ENCODE measurements around the gene LEF1. TPM values are rescaled to one million over a fixed set of nuclear protein-coding genes. Genes with fewer than 3 reads are reported as not detected.
A peak's percentile ranks its signal among the peaks of the same experiment; 100 is the strongest.
"Not testable (repeated sequence)": the region's sequence is repeated elsewhere in the genome, so short reads cannot be mapped to it uniquely, and the experiment has no call there.

The LEF1 gene
- total RNA-seq, 4 donors from 2014 or later: 0.42 to 3.6 (median 1.9) TPM

DNA sequence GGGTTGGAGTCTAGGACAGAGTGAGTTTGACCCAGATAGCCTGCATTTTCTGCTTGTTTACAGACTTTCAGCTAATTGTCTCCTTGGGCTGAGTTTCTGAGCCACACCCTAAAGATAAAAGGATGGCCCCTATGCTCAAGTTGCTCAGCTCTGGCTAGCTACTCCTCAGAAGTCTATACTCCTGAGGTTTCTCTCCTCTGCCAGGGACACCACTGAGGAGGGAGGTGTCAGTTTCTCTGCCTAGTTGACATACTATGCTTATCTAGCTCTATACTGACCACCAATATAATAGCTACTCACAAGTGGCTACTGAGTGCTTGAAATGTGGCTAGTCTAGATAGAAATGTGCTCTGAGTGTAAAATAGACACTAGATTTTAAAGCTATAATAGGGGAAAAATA lies 155.4 kb downstream of the LEF1 start:
- no peak overlapping the region for H3K4me3 ChIP-seq
- DNase-seq (ENCODE audit: extremely low spot score): no peak
- peaks cover 9 to 24% (median 19%) of the 10 kb centered on the region in 4 donors for H3K4me1 ChIP-seq
- H3K27me3 ChIP-seq: no peaks in the 10 kb centered on the region
- intact Hi-C loops (cut with DNase I): no loop called here
- H3K27ac ChIP-seq (replicated peaks in 1 of 4): no peak overlapping the region
- peaks cover 28 to 76% (median 46%) of the 10 kb centered on the region in 4 donors for H3K36me3 ChIP-seq
- H3K9me3 ChIP-seq: no peaks in the 10 kb centered on the region
- TF ChIP-seq POLR2AphosphoS5 (IDR thresholded peaks at IDR 0.05) (no peak), POLR2A (IDR thresholded peaks at IDR 0.05; ENCODE audit: low read depth) (no peak), EP300 (IDR thresholded peaks at IDR 0.05) (no peak), CTCF (IDR thresholded peaks at IDR 0.05) (no peak)

DNA sequence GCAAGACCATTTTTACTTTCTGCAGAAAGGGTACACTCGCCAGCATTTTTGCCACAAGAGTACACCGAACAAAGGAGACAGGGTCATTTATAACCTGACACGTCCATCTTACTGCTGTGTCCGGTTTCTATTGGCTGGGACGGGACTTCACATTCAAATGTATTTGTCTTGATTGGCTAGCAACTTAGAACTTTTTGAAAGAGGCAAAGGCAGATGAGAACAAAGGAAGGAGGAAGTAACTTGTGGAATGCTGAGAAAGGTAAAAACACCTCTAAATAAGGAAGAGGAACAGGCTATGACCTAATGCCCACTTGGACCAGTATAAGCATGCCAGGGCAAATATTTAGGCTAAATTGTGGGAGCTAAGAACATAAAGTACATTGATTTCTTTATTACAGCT lies 156.3 kb downstream of the LEF1 start:
- intact Hi-C loops (cut with DNase I); H3K27me3 ChIP-seq; H3K9me3 ChIP-seq; H3K4me3 ChIP-seq; H3K27ac ChIP-seq (replicated peaks in 1 of 4); DNase-seq (ENCODE audit: extremely low spot score): not testable (repeated sequence)
- WGBS: 91% methylated on average over 5 of the region's 5 CpGs
- H3K36me3 ChIP-seq: peaks cover 28 to 69% (median 43%) of the 10 kb centered on the region in 4 donors
- peaks cover 9 to 29% (median 20%) of the 10 kb centered on the region in 4 donors for H3K4me1 ChIP-seq

DNA sequence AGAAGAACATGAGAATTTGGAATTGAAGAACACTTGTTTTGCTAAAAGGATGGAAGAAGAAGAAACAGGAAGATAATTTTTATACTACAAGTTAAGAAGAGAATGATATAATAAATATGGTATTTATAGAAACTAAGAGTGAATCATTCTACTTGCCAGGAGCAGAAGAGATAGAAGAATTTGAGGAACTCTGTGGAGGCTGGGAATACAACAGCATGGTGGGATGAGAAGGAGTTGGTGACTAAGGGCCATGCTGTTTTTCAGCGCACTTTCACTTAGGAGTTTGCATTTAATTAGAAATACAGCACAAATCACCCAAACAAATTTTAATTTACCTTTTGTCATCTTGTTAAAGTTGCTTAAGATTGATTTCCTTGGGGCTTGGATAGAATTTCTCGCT lies 158.6 kb downstream of the LEF1 start:
- no peak for TF ChIP-seq EP300 (IDR thresholded peaks at IDR 0.05)
- TF ChIP-seq POLR2AphosphoS5 (IDR thresholded peaks at IDR 0.05): no peak
- TF ChIP-seq CTCF (IDR thresholded peaks at IDR 0.05): no peak
- no peak for TF ChIP-seq POLR2A (IDR thresholded peaks at IDR 0.05; ENCODE audit: low read depth)
- peaks cover 10 to 47% (median 23%) of the 10 kb centered on the region in 4 donors for H3K36me3 ChIP-seq
- no peak for DNase-seq (ENCODE audit: extremely low spot score)
- no peak overlapping the region for H3K27ac ChIP-seq (replicated peaks in 1 of 4)
- intact Hi-C loops (cut with DNase I): no loop called here
- no peaks in the 10 kb centered on the region for H3K9me3 ChIP-seq
- no peak overlapping the region for H3K4me3 ChIP-seq
- no peaks in the 10 kb centered on the region for H3K27me3 ChIP-seq
- H3K4me1 ChIP-seq: peaks cover 17 to 38% (median 21%) of the 10 kb centered on the region in 4 donors
- WGBS: 91% methylated on average over 2 of the region's 2 CpGs

- 93% methylated on average over 2 of the region's 2 CpGs for WGBS
- DNase-seq (ENCODE audit: extremely low spot score): no peak
- intact Hi-C loops (cut with DNase I): no loop called here
- H3K4me1 ChIP-seq: peaks cover 28 to 48% (median 33%) of the 10 kb centered on the region in 4 donors
- H3K36me3 ChIP-seq: peaks cover 10 to 33% (median 12%) of the 10 kb centered on the region in 4 donors
- no peak overlapping the region for H3K4me3 ChIP-seq
- TF ChIP-seq CTCF (IDR thresholded peaks at IDR 0.05) (no peak), POLR2AphosphoS5 (IDR thresholded peaks at IDR 0.05) (no peak), POLR2A (IDR thresholded peaks at IDR 0.05; ENCODE audit: low read depth) (no peak), EP300 (IDR thresholded peaks at IDR 0.05) (no peak)
- no peaks in the 10 kb centered on the region for H3K27me3 ChIP-seq
- no peak overlapping the region for H3K27ac ChIP-seq (replicated peaks in 1 of 4)
- no peaks in the 10 kb centered on the region for H3K9me3 ChIP-seq
Observed at GRCh38 chr4:108008721-108009120, 160.0 kb downstream of the LEF1 start.

GRCh38 chr4:108007984-108008383 lies 160.7 kb downstream of the LEF1 start:
- Histone ChIP-seq H3K27me3 (no peaks in the 10 kb centered on the region), H3K9me3 (no peaks in the 10 kb centered on the region), H3K36me3 (peaks cover 10 to 26% (median 12%) of the 10 kb centered on the region in 4 donors), H3K27ac (replicated peaks in 1 of 4) (no peak overlapping the region), H3K4me3 (no peak overlapping the region), H3K4me1 (peaks cover 32 to 55% (median 37%) of the 10 kb centered on the region in 4 donors)
- intact Hi-C loops (cut with DNase I): no loop called here
- TF ChIP-seq POLR2AphosphoS5 (IDR thresholded peaks at IDR 0.05) (no peak), POLR2A (IDR thresholded peaks at IDR 0.05; ENCODE audit: low read depth) (no peak), CTCF (IDR thresholded peaks at IDR 0.05) (no peak), EP300 (IDR thresholded peaks at IDR 0.05) (no peak)
- WGBS: 96% methylated on average over 7 of the region's 7 CpGs
- peak; percentile 55 for DNase-seq (ENCODE audit: extremely low spot score)

Measured in esophagus muscularis mucosa (tissue), 4 donors.